22Rv1 (cell line): ENCODE data around the gene BHLHE23.

Experiments used
- CTCF ChIP-seq: fragments of 450-650 bp; IDR thresholded peaks from 2 replicates; pipeline ENCODE4 v1.5.1; 2017; ENCODE audit warnings: mild to moderate bottlenecking
- ZFX ChIP-seq: fragments of 450-650 bp; IDR thresholded peaks from 2 replicates; pipeline ENCODE4 v1.6.1; 2017; ENCODE audit warnings: antibody characterized with exemption, borderline replicate concordance

DNA sequence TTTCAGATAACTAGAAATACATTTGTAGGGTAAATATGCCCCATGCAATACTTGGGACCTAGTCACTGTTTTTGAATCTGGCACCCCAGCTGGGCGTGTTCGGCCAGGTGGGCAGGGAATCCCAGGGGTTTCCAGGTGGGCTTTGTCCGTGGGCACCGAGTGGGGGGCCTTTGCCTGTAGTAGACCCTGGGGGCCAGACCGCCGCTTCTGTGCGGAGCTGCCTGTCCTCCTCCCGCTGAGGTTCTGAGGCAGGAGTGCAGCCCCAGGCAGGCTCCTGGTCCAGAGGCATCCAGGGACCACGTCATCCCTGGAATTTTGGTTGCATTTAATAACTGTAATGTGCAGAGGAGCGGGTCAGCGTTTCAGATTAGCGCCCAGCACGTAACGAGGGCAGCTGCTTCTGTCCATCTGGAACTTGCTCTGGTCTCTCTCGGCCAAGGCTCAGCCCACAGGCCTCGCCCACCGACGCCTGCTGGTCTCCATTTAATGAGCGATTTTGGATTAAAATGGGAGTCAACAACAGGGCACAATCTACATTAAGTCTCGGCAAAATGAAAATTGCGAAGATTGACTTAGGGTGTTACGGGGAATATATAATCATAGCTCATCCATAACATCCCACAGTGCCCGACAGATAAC is 12.8 kb downstream of the BHLHE23 start:
- no peak for TF ChIP-seq CTCF
- TF ChIP-seq ZFX, result no peak
